GM12878 (cell line): ENCODE results near the gene SWSAP1. TPM values are rescaled to one million over a fixed set of nuclear protein-coding genes. Genes with fewer than 3 reads are reported as not detected.

ENCODE experiments used
- ATAC-seq: fragments of 200-7000 bp; cut with Tn5 transposase; 3 replicates; pipeline ENCODE4 v1.9.1; 2020; ENCODE audit warnings: mild to moderate bottlenecking, moderate library complexity
- BruUV-seq: library from RNA; stranded (reverse); fragments of 400-500 nt; replicated peaks from 2 replicates; lab custom pipeline; 2021; lab: Mats Ljungman, UMichigan
- CTCF ChIA-PET: fragments of 300-600 bp; sonication (Branson Sonifier 250); formaldehyde crosslinking; extraction: SDS; loops from one replicate; lab custom pipeline; 2021; ENCODE audit warnings: inconsistent platforms; lab: Yijun Ruan, JAX
- POLR2A ChIA-PET: fragments of 350-600 bp; formaldehyde crosslinking; extraction: SDS; loops from one replicate; lab custom pipeline; 2021; ENCODE audit warnings: inconsistent platforms; lab: Charles Lee
- RAD21 ChIA-PET: fragments of 300-600 bp; sonication (Branson Sonifier 250); formaldehyde crosslinking; loops from one replicate; lab custom pipeline; 2023; ENCODE audit warnings: antibody characterized with exemption; ENCODE audit not compliant: unreplicated experiment; lab: Charles Lee
- SMC1A ChIA-PET: fragments of 300-600 bp; sonication (Branson Sonifier 250); formaldehyde crosslinking; loops from one replicate; lab custom pipeline; 2023; ENCODE audit not compliant: unreplicated experiment, uncharacterized antibody; lab: Charles Lee
- DNase-seq: peaks from one replicate; pipeline ENCODE4 v3.0.0-alpha.2; 2011; ENCODE audit warnings: low read depth, low spot score
- FAIRE-seq: peaks from 3 replicates; lab custom pipeline; 2011; peaks lifted over from hg19 to GRCh38; lab: Jason Lieb, UNC
- H2AFZ ChIP-seq: 2 replicates; pipeline ENCODE4 v1.6.0; 2011; ENCODE audit warnings: low read depth, low read length, control low read depth; ENCODE audit not compliant: control insufficient read depth
- H3K27ac ChIP-seq: 2 replicates; pipeline ENCODE4 v1.5.1; 2011; ENCODE audit warnings: control low read depth; ENCODE audit not compliant: control insufficient read depth, insufficient read depth
- H3K27me3 ChIP-seq, 2 experiments: replicated peaks in 1 of 2; 2 replicates each; pipeline versions ENCODE4 v1.6.0 to v1.6.1; 2011; ENCODE audit warnings: low read length in 1 of 2; ENCODE audit not compliant: control insufficient read depth in 2 of 2, insufficient read depth in 2 of 2
- H3K36me3 ChIP-seq, 2 experiments: 2 replicates each; pipeline ENCODE4 v1.5.1; 2011; ENCODE audit warnings: low read length in 1 of 2; ENCODE audit not compliant: control insufficient read depth in 2 of 2, insufficient read depth in 2 of 2
- H3K4me1 ChIP-seq: 2 replicates; pipeline ENCODE4 v1.6.1; 2011; ENCODE audit warnings: mild to moderate bottlenecking, low read length, moderate library complexity, mixed read lengths; ENCODE audit not compliant: control insufficient read depth, insufficient read depth
- H3K4me2 ChIP-seq: 2 replicates; pipeline ENCODE4 v1.6.0; 2011; ENCODE audit warnings: control low read depth; ENCODE audit not compliant: control insufficient read depth, insufficient read depth
- H3K4me3 ChIP-seq: fragments of 200-600 bp; sonication (generic); 2 replicates; pipeline ENCODE4 v1.5.1; 2016
- H3K79me2 ChIP-seq: 2 replicates; pipeline ENCODE4 v1.6.0; 2011; ENCODE audit warnings: low read length; ENCODE audit not compliant: control insufficient read depth, insufficient read depth
- H3K9ac ChIP-seq: 2 replicates; pipeline ENCODE4 v1.8.0; 2011; ENCODE audit warnings: low read length, control low read depth, mixed read lengths; ENCODE audit not compliant: control insufficient read depth, insufficient read depth
- H3K9me3 ChIP-seq: replicated peaks from 3 replicates; pipeline ENCODE4 v1.5.1; 2011; ENCODE audit warnings: mild to moderate bottlenecking, low read length; ENCODE audit not compliant: control insufficient read depth, insufficient read depth
- H4K20me1 ChIP-seq: 2 replicates; pipeline ENCODE4 v1.6.0; 2011; ENCODE audit not compliant: control insufficient read depth, insufficient read depth
- ATF3 ChIP-seq: IDR thresholded peaks from 2 replicates; pipeline ENCODE4 v1.6.1; 2011; ENCODE audit warnings: low read depth, mild to moderate bottlenecking, low read length, moderate library complexity, borderline replicate concordance; ENCODE audit errors: extremely low read depth
- EGR1 ChIP-seq, 2 experiments: IDR thresholded peaks; 1 replicate in 1 of 2; 2 replicates in 1 of 2; pipeline ENCODE4 v1.6.1; 2011 to 2012; ENCODE audit warnings: low read depth in 2 of 2, low read length in 2 of 2, borderline replicate concordance in 1 of 2, mild to moderate bottlenecking in 1 of 2, moderate library complexity in 1 of 2
- ESRRA ChIP-seq: IDR thresholded peaks from 2 replicates; pipeline ENCODE4 v1.6.1; 2012; ENCODE audit warnings: mild to moderate bottlenecking, low read length, improper control_type of control experiment
- FOXK2 ChIP-seq: fragments of 450-650 bp; IDR thresholded peaks from 2 replicates; pipeline ENCODE4 v1.6.1; 2017; ENCODE audit warnings: mild to moderate bottlenecking, moderate library complexity
- HDAC2 ChIP-seq: fragments of 200-600 bp; sonication (generic); IDR thresholded peaks from 2 replicates; pipeline ENCODE4 v1.6.1; 2017
- JUND ChIP-seq: IDR thresholded peaks from 2 replicates; pipeline ENCODE4 v1.6.1; 2012; ENCODE audit warnings: low read depth, mild to moderate bottlenecking, low read length, improper control_type of control experiment, moderate library complexity
- MYB ChIP-seq: fragments of 150-350 bp; IDR thresholded peaks from 2 replicates; pipeline ENCODE4 v1.6.1; 2014; ENCODE audit warnings: mild to moderate bottlenecking, low read depth, low read length, borderline replicate concordance
- PML ChIP-seq: IDR thresholded peaks from 2 replicates; pipeline ENCODE4 v1.6.1; 2012; ENCODE audit warnings: low read length, inconsistent platforms
- POU2F2 ChIP-seq: IDR thresholded peaks from 3 replicates; pipeline ENCODE4 v1.6.1; 2011; ENCODE audit warnings: low read depth, mild to moderate bottlenecking, low read length, borderline replicate concordance
- REST ChIP-seq: IDR thresholded peaks from 2 replicates; pipeline ENCODE4 v1.6.1; 2012; ENCODE audit warnings: mild to moderate bottlenecking, low read depth, low read length
- SIX5 ChIP-seq: IDR thresholded peaks from 2 replicates; pipeline ENCODE4 v1.6.1; 2011; ENCODE audit warnings: mild to moderate bottlenecking, low read depth, low read length, moderate library complexity; ENCODE audit not compliant: severe bottlenecking
- SMAD5 ChIP-seq: IDR thresholded peaks from 2 replicates; pipeline ENCODE4 v1.6.1; 2016; ENCODE audit warnings: antibody characterized with exemption, low read depth
- SUPT20H ChIP-seq: IDR thresholded peaks from 2 replicates; pipeline ENCODE4 v1.6.1; 2011; ENCODE audit warnings: low read depth, mild to moderate bottlenecking, low read length, moderate library complexity, borderline replicate concordance; ENCODE audit not compliant: control insufficient read depth
- TAF1 ChIP-seq: IDR thresholded peaks from 2 replicates; pipeline ENCODE4 v1.6.1; 2011; ENCODE audit warnings: mild to moderate bottlenecking, low read depth, low read length, borderline replicate concordance
- ZNF592 ChIP-seq: fragments of 450-650 bp; IDR thresholded peaks from 2 replicates; pipeline ENCODE4 v1.6.1; 2017; ENCODE audit warnings: mild to moderate bottlenecking, moderate library complexity
- WGBS: methylation state at CpG from one replicate; pipeline ENCODE4 v1.1.6; 2016; ENCODE audit warnings: low lambda C conversion rate; ENCODE audit not compliant: insufficient replicate concordance, insufficient coverage; ENCODE audit errors: missing lambda C conversion rate; 5-methylcytosine and 5-hydroxymethylcytosine counted together
- in situ Hi-C: fragments of 300-500 bp; cut with MboI; formaldehyde crosslinking; loops from 9 replicates; pipeline ENCODE4 v1.14.3; 2018; ENCODE audit warnings: mixed read lengths
- intact Hi-C: fragments of 100-400 bp; cut with micrococcal nuclease; formaldehyde crosslinking; loops from one replicate; pipeline ENCODE4 v1.14.2; 2022; ENCODE audit not compliant: unreplicated experiment
- polyA plus RNA-seq, 11 experiments: library from polyadenylated mRNA; depleted of rRNA in 4 of 11; unstranded in 6 of 11; stranded (reverse) in 5 of 11; fragments of >200 nt; fragmentation: Nextera tagmentation in 4 of 11; fragmentation: Illumina TruSeq in 1 of 11; extraction: Ambion mirVana in 4 of 11; extraction: Trizol in 1 of 11; gene quantifications; 1 replicate in 1 of 11; 2 replicates in 10 of 11; pipeline versions ENCODE4 v1.2.1 to v1.2.3, GENCODE V29; 2011 to 2016; ENCODE audit warnings: inconsistent platforms in 2 of 11, missing spikeins in 2 of 11, low read depth in 1 of 11
- total RNA-seq, 4 experiments: library from RNA; depleted of rRNA in 3 of 4; stranded (reverse); fragments of >200 nt in 3 of 4; fragmentation: Illumina TruSeq in 1 of 4; extraction: Trizol in 1 of 4; gene quantifications; 2 replicates each; pipeline versions ENCODE4 v1.2.1 to v1.2.3, GENCODE V29; 2013 to 2021

The SWSAP1 gene
- total and polyA plus RNA-seq, 10 of the 15 experiments (the other 5 are each of a cell fraction or from before 2014, with no cell fraction given), result 0.18 to 6.5 (median 2.4) TPM

- ChIA-PET CTCF (interaction anchor here (0.7 kb wide), 1 partner anchor 85 kb away, joined by 3 read pairs; no protein-coding TSS in a partner anchor), RAD21 (interaction anchor here (0.5 kb wide), 1 partner anchor 162 kb away, joined by 4 read pairs; no protein-coding TSS in a partner anchor)
- no TSS peak for BruUV-seq
- H3K9ac ChIP-seq, result no peak overlapping the region
- no peak for TF ChIP-seq FOXK2
- TF ChIP-seq TAF1, result no peak
- TF ChIP-seq MYB, result no peak
- TF ChIP-seq ZNF592, result no peak
- no peak for TF ChIP-seq HDAC2
- TF ChIP-seq REST, result no peak
- no peak for TF ChIP-seq JUND
- no peak for TF ChIP-seq SIX5
- no peak for TF ChIP-seq ATF3
- no peak for TF ChIP-seq EGR1 (IDR thresholded peaks at IDR 0.05; ENCODE audit: borderline replicate concordance in 1 of 2, low read depth in 2 of 2, low read length in 2 of 2)
- no peak for TF ChIP-seq SMAD5
- TF ChIP-seq ESRRA, result no peak
- TF ChIP-seq PML, result no peak
- no peak for TF ChIP-seq POU2F2
- TF ChIP-seq SUPT20H, result no peak
- TF ChIP-seq, all 136 proteins: peak for 0
- no peak overlapping the region for H2AFZ ChIP-seq
- H3K4me1 ChIP-seq, result no peaks in the 10 kb centered on the region
- H3K36me3 ChIP-seq, result no peaks in the 10 kb centered on the region
- H3K27ac ChIP-seq, result no peak overlapping the region
- ATAC-seq (no peak), DNase-seq (no peak), FAIRE-seq (no peak)
- no peak overlapping the region for H3K4me2 ChIP-seq
- no peaks in the 10 kb centered on the region for H4K20me1 ChIP-seq
- H3K79me2 ChIP-seq, result no peaks in the 10 kb centered on the region
- H3K9me3 ChIP-seq, result no peaks in the 10 kb centered on the region
- intact Hi-C loops, result no loop called here
- SMC1A ChIA-PET, result interaction anchor here (0.6 kb wide), 1 partner anchor 1588 kb away, joined by 3 read pairs; no protein-coding TSS in a partner anchor
- in situ Hi-C loops, result no loop called here
- no peak overlapping the region for H3K4me3 ChIP-seq
- POLR2A ChIA-PET, result no interaction called here
- WGBS, result 58% methylated on average over 18 of the region's 22 CpGs
- H3K27me3 ChIP-seq, result no peaks in the 10 kb centered on the region
Measured at GRCh38 chr19:11397089-11397610, 22.7 kb downstream of the SWSAP1 start.
